A549 (cell line): ENCODE measurements around the gene GAP43. TPM values are rescaled to one million over a fixed set of nuclear protein-coding genes. Genes with fewer than 3 reads are reported as not detected.
A peak's percentile ranks its signal among the peaks of the same experiment; 100 is the strongest.

ENCODE experiments used
- ATAC-seq, 2 experiments: fragments of 200-7000 bp in 1 of 2; fragments of >200 bp in 1 of 2; cut with Nextera tagmentation in 1 of 2; cut with Tn5 transposase in 1 of 2; 3 replicates each; pipeline versions ENCODE4 v1.8.0 to v1.9.1; 2018 to 2020; ENCODE audit warnings: mild to moderate bottlenecking in 1 of 2, moderate library complexity in 1 of 2
- CTCF ChIA-PET: fragments of 300-600 bp; sonication (Branson Sonifier 250); formaldehyde crosslinking; extraction: SDS; loops from one replicate; lab custom pipeline; 2021; ENCODE audit warnings: antibody characterized with exemption, inconsistent platforms; lab: Yijun Ruan, JAX
- POLR2A ChIA-PET: fragments of 350-600 bp; formaldehyde crosslinking; extraction: SDS; loops from one replicate; lab custom pipeline; 2021; ENCODE audit warnings: antibody characterized with exemption, inconsistent platforms; lab: Yijun Ruan, JAX
- DNase-seq, 2 experiments: peaks; one replicate each; pipeline versions ENCODE4 v3.0.0 to v3.0.0-alpha.2; 2011 to 2016; ENCODE audit warnings: low read depth in 1 of 2, low spot score in 1 of 2
- FAIRE-seq: peaks from 2 replicates; lab custom pipeline; 2011; peaks lifted over from hg19 to GRCh38; lab: Jason Lieb, UNC
- H3K27ac ChIP-seq, 2 experiments: fragments of >200 bp; sonication (Bioruptor Twin); formaldehyde crosslinking; 3 replicates each; pipeline ENCODE4 v1.5.1; 2016 to 2017
- H3K4me1 ChIP-seq: fragments of >200 bp; sonication (Bioruptor Twin); formaldehyde crosslinking; 3 replicates; pipeline ENCODE4 v1.6.1; 2016
- H3K4me2 ChIP-seq: fragments of >200 bp; sonication (Bioruptor Twin); formaldehyde crosslinking; 3 replicates; pipeline ENCODE4 v1.6.1; 2016
- H3K4me3 ChIP-seq: fragments of >200 bp; sonication (Bioruptor Twin); formaldehyde crosslinking; 3 replicates; pipeline ENCODE4 v1.5.1; 2016
- H3K9me3 ChIP-seq: fragments of >200 bp; sonication (Bioruptor Twin); formaldehyde crosslinking; 3 replicates; pipeline ENCODE4 v1.6.1; 2016
- CBX2 ChIP-seq: fragments of 200-600 bp; sonication (generic); IDR thresholded peaks from 2 replicates; pipeline ENCODE4 v1.6.1; 2016; ENCODE audit warnings: low read depth, mild to moderate bottlenecking, borderline replicate concordance
- CBX8 ChIP-seq: fragments of 200-600 bp; sonication (generic); IDR thresholded peaks from 2 replicates; pipeline ENCODE4 v1.6.1; 2016
- EHMT2 ChIP-seq: fragments of 200-600 bp; sonication (generic); IDR thresholded peaks from 2 replicates; pipeline ENCODE4 v1.6.1; 2016; ENCODE audit warnings: antibody characterized with exemption, low read depth, mild to moderate bottlenecking, moderate library complexity
- EP300 ChIP-seq, 2 experiments: fragments of >200 bp; sonication (Bioruptor Twin); formaldehyde crosslinking; IDR thresholded peaks; 2 replicates in 1 of 2; 3 replicates in 1 of 2; pipeline ENCODE4 v1.6.1; 2016 to 2017
- FOSL2 ChIP-seq, 2 experiments: fragments of 450-650 bp in 1 of 2; fragments of >200 bp in 1 of 2; sonication (Bioruptor Twin) in 1 of 2; formaldehyde crosslinking; IDR thresholded peaks; 2 replicates each; pipeline versions ENCODE4 v1.5.0 to v1.6.1; 2016 to 2020; ENCODE audit warnings: mild to moderate bottlenecking in 1 of 2, moderate library complexity in 1 of 2
- GATA3 ChIP-seq: IDR thresholded peaks from 2 replicates; pipeline ENCODE4 v1.6.1; 2012; ENCODE audit warnings: borderline replicate concordance
- HDAC2 ChIP-seq: fragments of 200-600 bp; sonication (generic); IDR thresholded peaks from 2 replicates; pipeline ENCODE4 v1.6.1; 2016
- HEYL ChIP-seq: fragments of 250-450 bp; sonication (Bioruptor Pico); IDR thresholded peaks from 2 replicates; pipeline ENCODE4 v1.8.0; 2021; ENCODE audit warnings: mild to moderate bottlenecking, moderate library complexity
- HOXB13 ChIP-seq: fragments of 250-450 bp; sonication (Bioruptor Pico); IDR thresholded peaks from 2 replicates; pipeline ENCODE4 v1.5.0; 2020; ENCODE audit warnings: low read depth, mild to moderate bottlenecking, moderate library complexity
- JUNB ChIP-seq: fragments of >200 bp; sonication (Bioruptor Twin); formaldehyde crosslinking; IDR thresholded peaks from 2 replicates; pipeline ENCODE4 v1.6.1; 2016
- KDM5A ChIP-seq: fragments of 200-600 bp; sonication (generic); IDR thresholded peaks from 2 replicates; pipeline ENCODE4 v1.6.1; 2016; ENCODE audit warnings: antibody characterized with exemption, mild to moderate bottlenecking
- MAFK ChIP-seq: fragments of 450-650 bp; IDR thresholded peaks from 2 replicates; pipeline ENCODE4 v1.6.1; 2014; ENCODE audit not compliant: partially characterized antibody
- MAZ ChIP-seq: fragments of 150-350 bp; IDR thresholded peaks from 2 replicates; pipeline ENCODE4 v1.6.1; 2014; ENCODE audit warnings: antibody characterized with exemption, low read depth, low read length, borderline replicate concordance
- MYC ChIP-seq: IDR thresholded peaks from 2 replicates; pipeline ENCODE4 v1.6.1; 2012; ENCODE audit warnings: mild to moderate bottlenecking, inconsistent platforms, low read length, improper control_type of control experiment, borderline replicate concordance
- POLR2A ChIP-seq: IDR thresholded peaks from 2 replicates; pipeline ENCODE4 v1.6.1; 2012; ENCODE audit warnings: mild to moderate bottlenecking, low read length
- POLR2AphosphoS2 ChIP-seq: conservative IDR thresholded peaks from 2 replicates; pipeline ENCODE4 v1.6.1; 2012; ENCODE audit warnings: low read length, improper control_type of control experiment, inconsistent platforms
- RAD21 ChIP-seq, 2 experiments: fragments of >200 bp in 1 of 2; sonication (Bioruptor Twin) in 1 of 2; formaldehyde crosslinking in 1 of 2; IDR thresholded peaks in 1 of 2; conservative IDR thresholded peaks in 1 of 2; 2 replicates in 1 of 2; 3 replicates in 1 of 2; pipeline ENCODE4 v1.6.1; 2012 to 2018; ENCODE audit warnings: inconsistent platforms in 1 of 2
- RCOR1 ChIP-seq: fragments of 150-350 bp; IDR thresholded peaks from 2 replicates; pipeline ENCODE4 v1.6.1; 2014; ENCODE audit warnings: antibody characterized with exemption, low read length, low read depth
- RNF2 ChIP-seq: fragments of 200-600 bp; sonication (generic); IDR thresholded peaks from 2 replicates; pipeline ENCODE4 v1.6.1; 2016; ENCODE audit warnings: low read depth, mild to moderate bottlenecking, antibody characterized with exemption, moderate library complexity, borderline replicate concordance
- TP53 ChIP-seq: fragments of 250-450 bp; sonication (Bioruptor Pico); IDR thresholded peaks from 2 replicates; pipeline ENCODE4 v1.5.0; 2021; ENCODE audit warnings: mild to moderate bottlenecking, moderate library complexity
- ZNF302 ChIP-seq: fragments of 250-450 bp; sonication (Bioruptor Pico); IDR thresholded peaks from 2 replicates; pipeline ENCODE4 v1.9.0; 2021; ENCODE audit warnings: inconsistent platforms, mild to moderate bottlenecking, moderate library complexity
- WGBS: methylation state at CpG from one replicate; pipeline ENCODE4 v1.1.6; 2017; ENCODE audit errors: missing lambda C conversion rate; 5-methylcytosine and 5-hydroxymethylcytosine counted together
- polyA plus RNA-seq, 4 experiments: library from polyadenylated mRNA; depleted of rRNA in 3 of 4; stranded (reverse); fragments of >200 nt; fragmentation: RNase III in 1 of 4; extraction: RNeasy Plus Mini Kit Qiagen cat#74134 plus additional on column Dnase treatment in 1 of 4; gene quantifications; 2 replicates in 3 of 4; 3 replicates in 1 of 4; pipeline ENCODE4 v1.2.3, GENCODE V29; 2011 to 2017
- TF ChIP-seq, protein P1 (sequence below): fragments of 250-450 bp; sonication (Bioruptor Pico); IDR thresholded peaks from 2 replicates; pipeline ENCODE4 v1.5.0; 2021; ENCODE audit warnings: mild to moderate bottlenecking, moderate library complexity, borderline replicate concordance
- TF ChIP-seq, protein P2 (sequence below): fragments of >200 bp; sonication (Bioruptor Twin); formaldehyde crosslinking; IDR thresholded peaks from 2 replicates; pipeline ENCODE4 v1.6.1; 2016
- TF ChIP-seq, protein P3 (sequence below): fragments of 450-650 bp; IDR thresholded peaks from 2 replicates; pipeline ENCODE4 v1.6.1; 2014; ENCODE audit warnings: antibody characterized with exemption
- TF ChIP-seq, protein P4 (sequence below): fragments of 250-450 bp; sonication (Bioruptor Pico); IDR thresholded peaks from 2 replicates; pipeline ENCODE4 v1.5.0; 2020; ENCODE audit warnings: low read depth, mild to moderate bottlenecking, moderate library complexity
- TF ChIP-seq, protein P5 (sequence below): fragments of 200-600 bp; sonication (generic); IDR thresholded peaks from 2 replicates; pipeline ENCODE4 v1.6.1; 2016; ENCODE audit warnings: antibody characterized with exemption, mild to moderate bottlenecking, moderate library complexity

Gene GAP43
- polyA plus RNA-seq, 2 of the 4 experiments (the other 2 are of a cell fraction): not detected

DNA sequence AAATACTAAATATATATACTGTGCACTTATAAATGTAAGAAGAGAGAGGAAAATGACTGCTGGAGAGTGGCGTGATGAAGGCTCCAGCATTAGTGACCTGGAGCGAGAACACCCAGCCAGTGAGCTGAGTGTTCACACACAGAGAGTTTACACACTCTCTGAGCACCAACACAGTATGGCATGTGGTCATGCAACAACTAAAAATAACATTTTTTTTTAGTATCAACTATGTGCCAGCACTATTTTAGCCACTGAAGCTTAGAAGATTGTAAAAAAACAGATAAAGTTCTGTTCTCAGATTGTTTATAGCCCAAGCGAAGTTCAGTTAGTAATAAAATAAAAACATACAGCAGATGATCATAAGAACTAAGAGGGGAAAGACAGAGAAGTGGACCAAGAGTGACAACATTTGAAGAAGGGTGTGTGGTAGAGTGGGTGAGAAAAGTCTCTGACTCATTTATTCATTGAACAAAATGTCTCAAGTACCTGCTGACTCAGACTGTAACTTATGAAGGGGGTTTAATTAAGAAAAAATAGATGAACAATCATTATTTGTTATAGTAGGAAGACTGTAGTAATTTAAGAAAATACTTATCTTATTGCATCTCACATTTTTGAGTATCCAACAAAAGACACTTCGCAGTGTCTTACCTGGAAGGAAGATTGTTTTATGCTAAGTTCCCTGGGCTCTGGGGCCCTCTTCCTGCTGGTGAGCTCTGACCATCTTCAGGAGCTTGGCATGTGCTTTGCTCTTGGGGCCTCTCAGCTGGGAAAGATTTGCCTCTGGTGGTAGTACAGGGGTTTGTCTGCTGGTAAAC lies 43.8 kb downstream of the GAP43 start:
- CTCF ChIA-PET: interaction anchor here (1.5 to 2.4 kb wide), 3 partner anchors 23 to 450 kb away, joined by 3 to 7 read pairs (median 6); no protein-coding TSS in a partner anchor
- no peaks in the 10 kb centered on the region for H3K9me3 ChIP-seq
- no peaks in the 10 kb centered on the region for H3K4me1 ChIP-seq
- H3K27ac ChIP-seq: no peak overlapping the region
- POLR2A ChIA-PET: no interaction called here
- FAIRE-seq: no peak
- TF ChIP-seq, protein P1, sequence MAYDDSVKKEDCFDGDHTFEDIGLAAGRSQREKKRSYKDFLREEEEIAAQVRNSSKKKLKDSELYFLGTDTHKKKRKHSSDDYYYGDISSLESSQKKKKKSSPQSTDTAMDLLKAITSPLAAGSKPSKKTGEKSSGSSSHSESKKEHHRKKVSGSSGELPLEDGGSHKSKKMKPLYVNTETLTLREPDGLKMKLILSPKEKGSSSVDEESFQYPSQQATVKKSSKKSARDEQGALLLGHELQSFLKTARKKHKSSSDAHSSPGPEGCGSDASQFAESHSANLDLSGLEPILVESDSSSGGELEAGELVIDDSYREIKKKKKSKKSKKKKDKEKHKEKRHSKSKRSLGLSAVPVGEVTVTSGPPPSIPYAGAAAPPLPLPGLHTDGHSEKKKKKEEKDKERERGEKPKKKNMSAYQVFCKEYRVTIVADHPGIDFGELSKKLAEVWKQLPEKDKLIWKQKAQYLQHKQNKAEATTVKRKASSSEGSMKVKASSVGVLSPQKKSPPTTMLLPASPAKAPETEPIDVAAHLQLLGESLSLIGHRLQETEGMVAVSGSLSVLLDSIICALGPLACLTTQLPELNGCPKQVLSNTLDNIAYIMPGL: no peak
- TF ChIP-seq RNF2 (no peak), POLR2AphosphoS2 (no peak), EP300 (IDR thresholded peaks at IDR 0.05) (no peak), FOSL2 (IDR thresholded peaks at IDR 0.05) (no peak), FOSL2 (CRISPR knock-in tag; IDR thresholded peaks at IDR 0.05) (no peak), TP53 (no peak), CBX2 (no peak), EHMT2 (no peak), MAZ (no peak), CBX8 (no peak), MYC (no peak), MAFK (no peak), POLR2A (no peak), HOXB13 (CRISPR knock-in tag) (no peak), HEYL (CRISPR knock-in tag) (no peak), HDAC2 (no peak)
- TF ChIP-seq, protein P2, sequence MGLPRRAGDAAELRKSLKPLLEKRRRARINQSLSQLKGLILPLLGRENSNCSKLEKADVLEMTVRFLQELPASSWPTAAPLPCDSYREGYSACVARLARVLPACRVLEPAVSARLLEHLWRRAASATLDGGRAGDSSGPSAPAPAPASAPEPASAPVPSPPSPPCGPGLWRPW: no peak
- TF ChIP-seq, protein P3, sequence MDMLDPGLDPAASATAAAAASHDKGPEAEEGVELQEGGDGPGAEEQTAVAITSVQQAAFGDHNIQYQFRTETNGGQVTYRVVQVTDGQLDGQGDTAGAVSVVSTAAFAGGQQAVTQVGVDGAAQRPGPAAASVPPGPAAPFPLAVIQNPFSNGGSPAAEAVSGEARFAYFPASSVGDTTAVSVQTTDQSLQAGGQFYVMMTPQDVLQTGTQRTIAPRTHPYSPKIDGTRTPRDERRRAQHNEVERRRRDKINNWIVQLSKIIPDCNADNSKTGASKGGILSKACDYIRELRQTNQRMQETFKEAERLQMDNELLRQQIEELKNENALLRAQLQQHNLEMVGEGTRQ: no peak
- TF ChIP-seq, protein P4, sequence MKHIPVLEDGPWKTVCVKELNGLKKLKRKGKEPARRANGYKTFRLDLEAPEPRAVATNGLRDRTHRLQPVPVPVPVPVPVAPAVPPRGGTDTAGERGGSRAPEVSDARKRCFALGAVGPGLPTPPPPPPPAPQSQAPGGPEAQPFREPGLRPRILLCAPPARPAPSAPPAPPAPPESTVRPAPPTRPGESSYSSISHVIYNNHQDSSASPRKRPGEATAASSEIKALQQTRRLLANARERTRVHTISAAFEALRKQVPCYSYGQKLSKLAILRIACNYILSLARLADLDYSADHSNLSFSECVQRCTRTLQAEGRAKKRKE (CRISPR knock-in tag): no peak
- H3K4me2 ChIP-seq: no peak overlapping the region
- DNase-seq: no peak
- WGBS: 57% methylated on average over 4 of the region's 4 CpGs
- H3K4me3 ChIP-seq: no peak overlapping the region
- peak; percentile 29 to 30; a peak in 3 of 6 replicates for ATAC-seq

DNA sequence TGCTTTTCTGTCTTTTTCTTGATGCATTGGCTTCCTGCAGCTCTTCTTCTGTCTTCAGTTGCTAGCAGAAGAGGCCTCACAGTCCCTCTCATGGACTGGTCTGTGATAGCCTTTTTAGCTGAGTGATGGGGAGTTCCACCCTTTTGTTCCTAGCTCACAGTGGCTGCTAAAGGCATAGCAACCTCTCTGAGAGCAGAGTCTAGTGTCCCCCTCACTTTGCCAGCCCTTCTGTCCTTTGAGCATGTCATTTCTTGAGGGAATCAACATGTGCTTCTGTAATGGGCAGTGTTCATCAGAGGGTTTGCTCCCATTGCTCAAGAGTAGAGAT lies 44.4 kb downstream of the GAP43 start:
- TF ChIP-seq MAZ: no peak
- peak; percentile 67 to 77; a peak in 5 of 6 replicates for ATAC-seq
- H3K4me1 ChIP-seq: no peaks in the 10 kb centered on the region
- no peak overlapping the region for H3K4me3 ChIP-seq
- POLR2A ChIA-PET: no interaction called here
- CTCF ChIA-PET: interaction anchor here (2.4 kb wide), 1 partner anchor 451 kb away, joined by 7 read pairs; no protein-coding TSS in a partner anchor
- no peak for FAIRE-seq
- H3K4me2 ChIP-seq: no peak overlapping the region
- no peak for DNase-seq
- H3K27ac ChIP-seq: no peak overlapping the region
- no peaks in the 10 kb centered on the region for H3K9me3 ChIP-seq

DNA sequence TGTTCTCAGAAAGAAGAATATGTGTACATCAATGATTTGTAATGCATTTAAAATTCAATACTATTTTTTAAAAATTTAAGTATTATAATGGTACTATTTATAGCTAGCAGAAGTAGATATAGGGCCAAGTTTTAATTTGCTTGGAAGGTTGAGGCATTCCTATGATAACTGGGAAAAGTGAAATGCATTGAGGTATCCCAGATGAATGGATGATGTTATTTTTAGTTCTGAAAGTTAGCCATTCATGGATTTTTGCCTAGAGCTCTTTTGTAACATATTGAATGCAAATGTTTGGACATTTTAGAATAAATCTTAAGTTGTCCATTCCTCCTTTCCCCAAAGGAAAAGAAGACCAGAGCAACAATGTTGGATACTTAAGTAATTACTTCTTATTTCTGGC lies 47.6 kb downstream of the GAP43 start:
- no peak for FAIRE-seq
- no peak for ATAC-seq
- Histone ChIP-seq H3K4me3 (no peak overlapping the region), H3K9me3 (no peaks in the 10 kb centered on the region), H3K27ac (no peak overlapping the region), H3K4me2 (no peak overlapping the region), H3K4me1 (no peaks in the 10 kb centered on the region)
- DNase-seq: no peak
- ChIA-PET CTCF (interaction anchor here (2.6 kb wide), 1 partner anchor 453 kb away, joined by 10 read pairs; no protein-coding TSS in a partner anchor), POLR2A (no interaction called here)
- TF ChIP-seq RAD21 (conservative IDR thresholded peaks at IDR 0.05 in 1 of 2, IDR thresholded peaks at IDR 0.05 in 1 of 2): no peak
- TF ChIP-seq JUNB: no peak
- no peak for TF ChIP-seq GATA3
- TF ChIP-seq KDM5A: no peak
- TF ChIP-seq ZNF302 (CRISPR knock-in tag): no peak
- TF ChIP-seq, protein P5, sequence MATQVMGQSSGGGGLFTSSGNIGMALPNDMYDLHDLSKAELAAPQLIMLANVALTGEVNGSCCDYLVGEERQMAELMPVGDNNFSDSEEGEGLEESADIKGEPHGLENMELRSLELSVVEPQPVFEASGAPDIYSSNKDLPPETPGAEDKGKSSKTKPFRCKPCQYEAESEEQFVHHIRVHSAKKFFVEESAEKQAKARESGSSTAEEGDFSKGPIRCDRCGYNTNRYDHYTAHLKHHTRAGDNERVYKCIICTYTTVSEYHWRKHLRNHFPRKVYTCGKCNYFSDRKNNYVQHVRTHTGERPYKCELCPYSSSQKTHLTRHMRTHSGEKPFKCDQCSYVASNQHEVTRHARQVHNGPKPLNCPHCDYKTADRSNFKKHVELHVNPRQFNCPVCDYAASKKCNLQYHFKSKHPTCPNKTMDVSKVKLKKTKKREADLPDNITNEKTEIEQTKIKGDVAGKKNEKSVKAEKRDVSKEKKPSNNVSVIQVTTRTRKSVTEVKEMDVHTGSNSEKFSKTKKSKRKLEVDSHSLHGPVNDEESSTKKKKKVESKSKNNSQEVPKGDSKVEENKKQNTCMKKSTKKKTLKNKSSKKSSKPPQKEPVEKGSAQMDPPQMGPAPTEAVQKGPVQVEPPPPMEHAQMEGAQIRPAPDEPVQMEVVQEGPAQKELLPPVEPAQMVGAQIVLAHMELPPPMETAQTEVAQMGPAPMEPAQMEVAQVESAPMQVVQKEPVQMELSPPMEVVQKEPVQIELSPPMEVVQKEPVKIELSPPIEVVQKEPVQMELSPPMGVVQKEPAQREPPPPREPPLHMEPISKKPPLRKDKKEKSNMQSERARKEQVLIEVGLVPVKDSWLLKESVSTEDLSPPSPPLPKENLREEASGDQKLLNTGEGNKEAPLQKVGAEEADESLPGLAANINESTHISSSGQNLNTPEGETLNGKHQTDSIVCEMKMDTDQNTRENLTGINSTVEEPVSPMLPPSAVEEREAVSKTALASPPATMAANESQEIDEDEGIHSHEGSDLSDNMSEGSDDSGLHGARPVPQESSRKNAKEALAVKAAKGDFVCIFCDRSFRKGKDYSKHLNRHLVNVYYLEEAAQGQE: no peak
- TF ChIP-seq HDAC2: no peak
- TF ChIP-seq RCOR1: no peak
- TF ChIP-seq, protein P2: no peak
- no peak for TF ChIP-seq HOXB13 (CRISPR knock-in tag)
